Measurements from ENCODE around the gene NAA10.

Gene NAA10

DNA sequence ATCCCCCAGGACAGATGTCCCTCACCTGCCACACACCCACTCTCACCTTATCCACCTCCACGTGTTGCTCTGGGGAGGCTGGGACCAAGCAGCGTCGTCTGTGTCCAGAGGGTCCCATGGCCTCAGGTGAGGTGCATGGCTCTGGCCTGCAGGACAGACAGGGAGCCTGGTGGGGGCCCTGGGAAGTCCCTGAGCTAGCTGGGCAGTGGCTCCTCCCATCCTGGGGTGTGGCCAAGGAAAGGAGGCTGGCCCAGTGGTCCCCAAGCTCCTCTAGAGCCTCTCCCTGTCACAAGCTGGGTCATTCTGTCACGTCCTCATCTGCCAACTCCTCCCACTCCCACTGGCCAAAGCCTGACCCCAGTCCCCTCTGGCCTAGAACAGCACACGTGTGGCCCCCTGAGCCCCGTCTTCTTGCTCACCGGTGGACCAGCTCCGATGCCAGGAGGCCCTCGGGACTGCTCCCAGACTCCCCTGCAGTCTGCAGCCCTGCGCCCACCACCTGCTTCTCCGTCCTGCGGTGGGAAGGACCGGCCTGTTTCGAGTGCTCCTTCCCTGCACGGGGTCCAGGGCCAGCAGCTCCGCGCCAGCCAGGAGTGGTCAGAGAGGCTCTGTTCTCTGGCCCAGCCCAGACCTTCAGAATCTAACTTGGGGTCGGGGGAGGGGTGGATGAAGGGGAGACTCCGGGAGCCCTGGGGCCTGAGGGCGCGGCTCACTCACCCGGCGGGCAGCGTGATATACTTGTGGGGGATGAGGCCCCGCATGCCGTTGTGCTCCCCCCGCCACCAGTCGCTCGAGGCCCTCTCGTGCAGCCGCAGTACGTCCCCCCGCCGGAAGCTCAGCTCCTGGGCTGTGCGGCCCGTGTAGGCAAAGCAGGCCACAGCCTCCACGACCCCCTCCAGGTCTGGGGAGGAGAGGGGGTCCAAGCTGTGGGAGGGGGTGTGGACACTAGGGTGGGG is 25.5 kb downstream of the NAA10 start:
- no peak for DNase-seq (ENCODE audit: low read depth)

- no peak for DNase-seq (ENCODE audit: low read depth)
Observed at GRCh38 chrX:153908219-153908860, 26.5 kb downstream of the NAA10 start.

GRCh38 chrX:153907456-153907855 is 27.4 kb downstream of the NAA10 start:
- DNase-seq (ENCODE audit: low read depth) = no peak

- DNase-seq (ENCODE audit: low read depth) = no peak
Observed at GRCh38 chrX:153906126-153906917, 28.5 kb downstream of the NAA10 start.

GRCh38 chrX:153905481-153906095 is 29.2 kb downstream of the NAA10 start:
- no peak for DNase-seq (ENCODE audit: low read depth)

GRCh38 chrX:153903991-153904957 is 30.6 kb downstream of the NAA10 start, which contains the start of gene AVPR2:
Gene AVPR2 (plus strand): TSS chrX:153904673. CDS start chrX:153905146, 473 bp downstream.
- no peak for DNase-seq (ENCODE audit: low read depth)

- DNase-seq (ENCODE audit: low read depth) = no peak
Observed at GRCh38 chrX:153903238-153903980, 31.4 kb downstream of the NAA10 start.

- DNase-seq (ENCODE audit: low read depth) = no peak
Observed at GRCh38 chrX:153902385-153902784, 32.5 kb downstream of the NAA10 start.

GRCh38 chrX:153901753-153902140 is 33.1 kb downstream of the NAA10 start:
- no peak for DNase-seq (ENCODE audit: low read depth)

DNA sequence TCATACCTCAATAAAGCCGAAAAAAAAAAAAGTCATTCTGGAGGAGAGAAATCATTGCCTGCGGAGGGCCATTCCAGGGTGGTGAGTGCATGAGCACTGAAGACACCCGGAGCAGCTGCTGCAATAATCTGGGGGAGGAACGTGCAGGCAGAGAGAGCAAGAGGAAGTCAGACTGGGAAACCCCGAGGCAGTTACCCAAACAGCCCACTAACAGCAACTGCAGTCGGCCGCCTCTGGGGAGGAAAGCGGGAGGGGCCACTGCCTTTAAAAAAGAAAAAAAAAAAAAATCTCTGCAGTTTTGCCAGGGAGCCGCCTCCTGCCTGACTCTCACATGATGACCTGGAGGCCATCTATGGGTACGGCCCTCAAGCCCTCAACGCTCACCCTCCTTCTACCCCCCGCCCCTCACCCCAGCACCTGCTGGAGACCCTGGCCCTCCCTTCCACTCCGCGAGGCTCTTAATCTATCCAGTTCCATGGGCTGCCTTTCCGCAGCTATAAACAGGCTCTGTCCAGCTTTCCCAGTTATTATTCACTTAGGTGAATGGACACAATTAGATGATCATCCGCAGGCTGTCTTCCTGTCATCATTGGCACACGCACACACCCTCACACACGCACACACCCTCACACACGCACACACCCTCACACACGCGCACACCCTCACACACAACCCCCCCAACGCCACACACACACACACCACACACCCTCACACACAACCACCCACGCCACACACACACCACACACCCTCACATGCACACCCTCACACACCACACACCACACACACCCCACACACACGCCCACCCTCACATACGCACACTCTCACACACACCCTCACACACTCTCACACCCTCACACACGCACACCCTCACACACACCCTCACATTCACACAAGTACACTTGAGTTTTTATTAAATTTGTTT is 33.7 kb downstream of the NAA10 start:
- DNase-seq (ENCODE audit: low read depth) = no peak

GRCh38 chrX:153897899-153898298 is 36.9 kb downstream of the NAA10 start:
- DNase-seq (ENCODE audit: low read depth) = no peak

DNA sequence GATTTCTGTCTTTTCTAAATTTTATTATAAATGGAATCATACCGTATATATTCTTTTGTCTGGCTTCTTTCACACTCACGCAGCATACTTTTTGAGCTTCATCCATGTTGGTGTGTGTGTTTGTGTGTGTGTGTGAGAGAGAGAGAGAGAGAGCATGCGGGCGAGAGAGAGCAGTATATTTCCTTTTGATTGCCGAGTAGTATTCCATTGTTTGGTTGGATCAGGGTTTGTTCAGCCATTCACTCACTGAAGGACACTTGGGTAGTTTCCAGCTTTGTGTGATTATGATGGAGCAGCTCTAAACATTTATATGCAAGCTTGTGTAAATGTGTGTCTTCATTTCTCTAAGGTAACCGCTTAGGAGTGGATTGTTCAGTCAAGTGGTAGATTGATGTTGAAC is 45.7 kb downstream of the NAA10 start:
- DNase-seq (ENCODE audit: low read depth) = no peak

DNA sequence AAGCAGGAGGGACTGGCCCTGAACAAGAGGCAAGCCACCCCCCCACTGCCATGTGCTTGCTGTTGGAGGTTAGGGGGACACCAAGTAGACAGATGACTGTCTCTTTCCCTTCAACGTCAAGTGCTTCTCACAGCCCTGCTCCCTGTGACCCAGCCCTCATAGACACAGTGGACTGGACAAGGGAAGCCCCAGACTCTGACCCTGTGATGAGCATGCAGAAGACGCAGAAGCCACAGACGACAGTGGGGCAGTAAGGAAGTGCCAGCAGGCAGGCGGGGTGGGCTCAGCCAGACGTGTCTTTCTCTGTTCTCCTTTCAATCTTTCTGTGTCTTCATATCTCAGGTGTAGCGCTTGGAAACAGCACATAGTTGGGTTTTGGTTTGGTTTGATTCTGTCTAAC is 46.5 kb downstream of the NAA10 start:
- no peak for DNase-seq (ENCODE audit: low read depth)

DNA sequence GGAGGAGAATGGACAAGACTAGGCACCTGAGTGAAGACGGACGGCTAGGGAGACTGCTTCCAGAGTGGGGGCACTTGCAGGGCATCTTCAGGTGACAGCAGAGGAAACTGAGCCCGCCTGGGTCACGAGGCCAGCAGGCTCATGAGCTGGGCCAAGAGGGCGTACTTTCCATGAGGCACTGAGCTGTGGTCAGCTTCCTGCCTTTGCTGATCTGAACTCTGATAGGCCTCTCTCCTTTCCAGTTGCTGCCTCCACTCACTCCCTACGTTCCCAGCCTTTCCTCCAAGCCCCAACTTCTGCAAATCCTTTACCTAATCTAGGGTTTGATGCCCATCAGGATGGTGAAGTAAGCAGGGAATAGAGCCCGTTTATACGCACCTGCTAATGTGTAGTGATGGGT is 47.5 kb downstream of the NAA10 start:
- DNase-seq (ENCODE audit: low read depth) = no peak

- DNase-seq (ENCODE audit: low read depth) = no peak
Observed at GRCh38 chrX:153886915-153887314, 47.9 kb downstream of the NAA10 start.

- DNase-seq (ENCODE audit: low read depth) = no peak
Observed at GRCh38 chrX:153885968-153886903, 48.6 kb downstream of the NAA10 start, which contains the start of gene L1CAM. Gene L1CAM (minus strand): TSS chrX:153886173. CDS start chrX:153875836, 10,337 bp downstream.

- DNase-seq (ENCODE audit: low read depth) = no peak
Observed at GRCh38 chrX:153885208-153885787, 49.5 kb downstream of the NAA10 start.

Data from stimulated activated CD8-positive, alpha-beta memory T cell treated with anti-CD3 and anti-CD28 coated beads, Interleukin-15, amount 100 ng/mL, for 24 hours (primary cell).